NCI-H82 (cell line): Measurements from ENCODE around the gene TOP1.

Experiments used
- DNase-seq: peaks from one replicate; lab custom pipeline; 2025; lab: John Stamatoyannopoulos, UW

Gene TOP1

GRCh38 chr20:41168281-41169161 lies 139.9 kb downstream of the TOP1 start:
- no peak for DNase-seq

DNA sequence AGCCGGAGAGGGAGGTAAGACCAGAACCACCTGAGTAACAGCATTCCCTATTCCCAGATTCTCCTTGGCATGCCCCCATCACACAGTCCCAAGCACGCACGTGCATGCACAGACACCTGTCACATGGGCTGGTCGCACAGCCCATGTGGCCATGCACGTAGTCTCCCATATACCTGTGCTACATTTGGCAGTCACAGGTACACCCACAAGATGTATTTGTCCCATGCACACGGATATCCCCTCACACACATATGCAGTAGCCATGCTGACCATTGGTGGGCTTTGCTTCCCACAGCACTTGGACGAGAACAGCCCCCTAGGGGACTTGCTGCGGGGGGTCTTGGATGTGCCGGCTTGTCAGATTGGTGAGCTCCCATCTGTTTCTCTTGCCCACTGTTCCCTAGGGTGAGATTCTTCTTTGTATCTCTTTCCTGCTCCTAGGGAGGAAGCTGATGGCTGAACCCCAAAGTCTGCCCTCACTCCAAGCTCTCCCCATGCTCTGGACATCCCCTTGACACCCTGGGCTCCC lies 140.6 kb downstream of the TOP1 start:
- no peak for DNase-seq

GRCh38 chr20:41169791-41170351 lies 141.2 kb downstream of the TOP1 start:
- DNase-seq, result no peak

GRCh38 chr20:41170386-41171105 lies 141.9 kb downstream of the TOP1 start:
- no peak for DNase-seq

DNA sequence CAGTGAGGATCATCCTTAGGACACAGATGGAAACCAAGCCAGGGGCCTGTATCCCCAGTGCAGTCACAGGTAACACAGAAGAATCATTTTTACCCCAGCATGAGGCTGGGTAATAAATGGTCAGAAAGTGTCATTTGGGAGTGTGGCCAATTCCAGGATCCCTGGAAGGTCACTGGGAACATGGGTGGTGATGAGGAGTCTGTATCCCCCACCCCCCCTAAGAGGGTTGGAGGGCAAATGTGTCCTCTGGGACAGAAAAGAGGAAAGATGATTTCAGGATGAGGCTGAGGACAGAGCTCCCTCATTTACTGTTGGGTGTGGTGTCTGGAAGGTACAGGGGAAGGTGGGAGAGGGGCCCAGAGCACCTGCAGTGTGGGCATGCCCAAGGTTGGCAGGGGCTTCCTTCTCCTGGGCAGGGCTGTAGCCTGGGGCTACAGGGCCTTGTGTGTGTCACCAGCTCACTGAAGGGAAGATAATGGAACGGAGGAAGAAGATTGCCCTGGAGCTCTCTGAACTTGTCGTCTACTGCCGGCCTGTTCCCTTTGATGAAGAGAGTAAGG lies 143.2 kb downstream of the TOP1 start:
- no peak for DNase-seq

GRCh38 chr20:41172296-41173140 lies 143.9 kb downstream of the TOP1 start:
- DNase-seq, result no peak

- peak; percentile 84 for DNase-seq
Measured at GRCh38 chr20:41173161-41173721, 144.6 kb downstream of the TOP1 start.

- no peak for DNase-seq
Measured at GRCh38 chr20:41173791-41174341, 145.2 kb downstream of the TOP1 start.
